Stimulated activated CD8-positive, alpha-beta memory T cell treated with anti-CD3 and anti-CD28 coated beads, Interleukin-7, amount 100 ng/mL, for 1 hour (primary cell): Measurements from ENCODE around the gene KRT72.
A peak's percentile ranks its signal among the peaks of the same experiment; 100 is the strongest.
"Not testable (repeated sequence)": the region's sequence is repeated elsewhere in the genome, so short reads cannot be mapped to it uniquely, and the experiment has no call there.

Experiments used
- DNase-seq, 2 donors: peaks; one replicate each; pipeline ENCODE4 v3.0.0-alpha.2; 2020; ENCODE audit warnings: low read depth in 2 of 2

Gene KRT72

DNA sequence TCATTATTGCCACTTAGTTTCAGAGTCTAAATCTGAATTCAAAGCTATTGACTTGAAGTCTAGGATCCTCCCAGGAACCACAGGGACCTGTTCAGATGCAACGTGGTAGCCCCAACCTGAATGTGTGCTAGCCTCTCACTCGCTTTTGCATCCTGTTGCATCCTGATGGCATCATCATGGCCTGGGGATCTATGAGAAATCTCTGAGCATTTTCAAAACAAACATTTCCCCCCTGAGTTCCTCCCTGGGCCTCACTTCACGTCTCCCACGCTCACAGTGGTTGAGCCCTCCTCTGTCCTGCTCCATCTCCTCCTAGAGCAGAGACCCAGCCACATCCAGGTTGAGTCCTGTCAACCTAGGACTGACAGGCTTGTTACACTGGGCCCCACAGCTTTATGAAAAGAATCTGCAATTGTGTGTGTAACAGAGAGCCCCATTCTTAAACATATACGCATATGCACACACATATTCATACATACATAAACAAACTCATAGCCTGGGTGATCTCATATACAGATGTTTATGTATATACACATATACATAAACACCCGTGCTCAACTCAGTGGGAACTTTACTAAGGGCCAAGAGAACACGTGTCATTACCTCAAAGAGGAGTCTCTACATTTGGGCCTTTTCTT is 5.4 kb upstream of the KRT72 start:
- DNase-seq, result no peak

DNA sequence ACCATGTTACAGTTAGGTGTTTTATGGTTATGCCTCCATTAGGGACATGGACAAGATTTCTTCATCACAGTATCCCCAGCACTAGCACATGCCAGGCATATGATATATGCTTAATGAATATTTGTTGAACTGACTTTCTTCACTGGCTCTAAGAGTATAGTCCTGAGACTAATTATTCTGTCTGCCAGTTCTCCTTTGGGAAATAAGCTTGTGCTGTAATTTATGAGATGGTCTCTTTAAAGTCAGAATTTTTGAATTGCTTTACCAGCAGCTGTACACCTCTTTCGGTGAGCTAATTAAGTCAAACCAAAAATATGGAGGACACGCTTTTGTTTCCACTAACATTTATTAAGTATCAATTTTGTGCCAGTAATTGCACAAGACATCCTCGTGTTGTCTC is 4.8 kb upstream of the KRT72 start:
- no peak for DNase-seq

DNA sequence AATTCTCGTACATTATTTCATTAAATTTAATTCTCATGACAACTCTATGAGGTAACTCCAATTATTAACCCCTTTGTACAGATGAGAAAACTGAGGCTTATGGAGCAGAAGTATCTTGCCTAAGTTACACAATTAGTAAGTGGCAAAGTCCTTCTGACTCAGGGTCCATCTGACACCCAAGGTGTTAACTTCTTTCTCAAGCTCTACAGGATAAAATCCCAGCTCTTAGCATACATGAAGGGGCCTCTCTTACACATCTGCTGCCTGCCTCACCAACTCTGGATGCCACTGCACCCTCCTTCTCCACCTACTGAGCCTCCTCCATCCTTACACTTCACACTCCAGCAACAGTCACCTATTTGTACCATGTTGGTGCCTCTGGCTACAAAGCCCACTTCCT is 4.3 kb upstream of the KRT72 start:
- DNase-seq, result no peak

DNA sequence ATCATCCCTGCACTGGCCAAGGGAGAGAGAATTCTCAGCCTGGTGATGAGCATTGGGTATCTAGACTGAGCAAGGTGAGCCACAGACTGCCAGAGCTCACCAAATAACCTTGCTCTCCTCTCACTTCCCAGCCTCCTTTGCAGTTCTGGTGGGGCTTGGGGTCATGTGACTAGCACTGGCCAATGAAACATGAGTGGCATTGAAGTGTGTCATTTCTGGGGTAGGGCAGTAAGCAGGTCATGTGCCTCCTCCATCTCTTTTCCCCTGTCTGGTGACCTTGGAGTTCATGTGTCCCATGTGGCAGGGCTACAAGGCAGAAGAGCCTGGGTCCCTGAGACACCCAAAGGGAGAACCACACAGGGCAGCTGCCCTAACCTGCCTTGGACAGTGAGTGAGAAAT is 3.6 kb upstream of the KRT72 start:
- DNase-seq, result no peak

DNA sequence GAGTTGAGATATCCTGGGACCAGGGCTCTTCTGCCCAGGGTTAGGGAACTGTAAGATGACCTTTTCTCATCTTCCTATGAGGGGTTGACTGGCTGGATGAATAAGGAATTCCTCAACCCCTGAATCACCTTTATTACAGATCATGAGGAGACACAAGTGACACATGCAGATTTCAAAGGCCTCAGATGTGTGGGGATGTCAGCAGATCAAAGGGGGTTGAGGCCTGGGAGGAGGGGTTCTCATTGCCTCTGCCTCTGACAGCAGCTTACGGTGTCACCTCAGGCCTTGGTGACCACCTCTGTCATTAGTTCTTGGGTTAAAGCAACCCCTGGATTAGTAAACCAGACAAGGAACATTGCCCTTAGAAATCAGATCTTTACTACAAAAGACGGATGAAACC is 2.1 kb upstream of the KRT72 start:
- DNase-seq, result no peak

DNA sequence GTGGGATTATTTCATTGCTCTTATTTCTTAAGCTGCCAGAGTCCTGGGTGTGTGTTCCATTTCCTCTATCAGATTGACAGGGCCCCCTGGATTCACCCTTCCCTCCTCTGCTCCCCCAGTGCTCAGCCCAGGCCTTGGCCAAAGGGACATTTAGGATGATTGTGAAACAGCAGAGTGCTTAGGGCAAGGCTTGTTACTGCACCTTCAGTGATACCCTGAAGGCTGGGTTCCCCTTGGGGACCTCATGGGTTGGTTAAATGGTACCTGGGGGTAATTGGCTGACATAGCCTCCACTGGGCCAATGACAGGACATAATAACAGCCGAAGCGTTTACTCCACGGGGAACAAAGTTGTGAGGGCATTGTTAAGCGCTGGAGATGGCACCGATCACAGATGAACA is 1.3 kb upstream of the KRT72 start:
- DNase-seq, result no peak

DNA sequence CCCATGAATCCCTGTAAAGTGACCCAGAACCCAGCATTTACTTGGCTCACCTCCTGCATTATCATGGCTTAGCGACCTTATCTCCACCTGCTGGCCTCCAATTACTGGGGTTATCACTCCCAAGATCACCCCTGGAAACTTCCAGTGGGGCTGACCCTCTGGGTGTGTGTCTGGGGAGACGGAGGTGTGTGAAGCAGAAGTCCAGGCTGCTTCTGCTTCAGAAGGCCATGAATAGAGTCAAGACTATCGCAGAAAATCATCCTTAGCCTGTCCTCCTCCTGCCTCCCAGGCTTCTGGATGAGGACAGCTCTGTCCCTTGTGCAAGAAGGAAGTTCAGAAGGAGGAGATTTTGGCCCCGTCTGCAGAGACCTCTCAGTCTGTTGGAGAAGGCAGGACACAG is 408 bp upstream of the KRT72 start:
- no peak for DNase-seq

DNA sequence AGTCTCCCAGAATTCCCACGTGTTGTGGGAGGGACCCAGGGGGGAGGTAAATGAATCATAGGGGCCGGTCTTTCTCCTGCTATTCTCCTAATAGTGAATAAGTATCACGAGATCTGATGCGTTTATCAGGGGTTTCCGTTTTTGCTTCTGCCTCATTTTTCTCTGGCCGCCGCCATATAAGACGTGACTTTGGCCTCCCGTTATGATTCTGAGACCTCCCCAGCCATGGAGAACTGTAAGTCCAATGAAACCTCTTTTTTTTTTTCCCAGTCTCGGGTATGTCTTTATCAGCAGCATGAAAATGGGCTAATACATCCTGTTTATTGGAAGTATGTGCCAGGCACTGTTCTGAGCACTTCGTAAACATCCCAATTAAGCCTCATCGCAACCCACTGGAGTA is 788 bp downstream of the KRT72 start:
- DNase-seq, result no peak

DNA sequence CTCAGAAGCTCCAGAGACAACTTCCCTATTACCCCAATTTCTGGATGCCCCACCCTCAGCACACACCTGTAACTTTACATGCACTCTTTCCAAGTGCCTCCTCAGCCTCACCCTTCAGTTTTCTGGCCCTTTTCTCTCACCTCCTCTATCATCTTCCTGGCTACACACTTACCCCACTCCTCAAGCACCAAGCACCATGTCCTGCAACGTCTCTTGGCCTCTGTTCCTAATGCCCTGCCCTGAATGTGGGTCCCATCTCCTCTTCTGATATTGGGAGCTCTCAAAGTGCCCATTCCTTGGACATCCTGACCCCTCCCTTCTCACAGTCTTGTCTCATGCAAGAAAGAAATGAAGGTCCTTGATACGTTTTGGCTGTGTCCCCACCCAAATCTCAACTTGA is 1.2 kb downstream of the KRT72 start:
- no peak for DNase-seq

DNA sequence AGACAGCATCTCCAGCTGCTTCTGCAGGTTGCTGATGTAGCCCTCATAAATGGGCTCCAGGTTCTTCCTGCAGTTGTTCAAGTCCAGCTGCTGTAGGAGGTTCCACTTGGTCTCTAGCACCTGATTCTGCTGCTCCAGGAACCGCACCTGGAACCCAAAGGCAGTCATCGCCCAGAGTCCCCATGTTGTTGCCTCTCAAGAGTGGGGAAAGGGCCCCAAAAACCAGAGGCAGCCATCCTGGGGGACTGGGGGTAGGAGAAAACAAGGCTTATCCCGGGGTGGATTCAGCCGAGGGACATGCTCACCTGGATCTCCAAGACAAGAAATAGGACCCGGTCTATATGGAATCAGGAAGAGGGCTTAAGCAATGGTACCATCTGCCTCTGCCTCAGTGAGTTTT is 2.3 kb downstream of the KRT72 start:
- DNase-seq, result no peak

DNA sequence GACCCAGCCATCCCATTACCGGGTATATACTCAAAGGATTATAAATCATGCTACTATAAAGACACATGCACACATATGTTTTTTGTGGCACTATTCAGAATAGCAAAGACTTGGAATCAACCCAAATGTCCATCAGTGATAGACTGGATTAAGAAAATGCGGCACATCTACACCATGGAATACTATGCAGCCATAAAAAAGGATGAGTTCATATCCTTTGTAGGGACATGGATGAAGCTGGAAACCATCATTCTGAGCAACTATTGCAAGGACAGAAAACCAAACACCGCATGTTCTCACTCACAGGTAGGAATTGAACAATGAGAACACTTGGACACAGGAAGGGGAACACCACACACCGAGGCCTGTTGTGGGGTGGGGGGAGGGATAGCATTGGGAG is 7.0 kb downstream of the KRT72 start:
- DNase-seq, result not testable (repeated sequence)

DNA sequence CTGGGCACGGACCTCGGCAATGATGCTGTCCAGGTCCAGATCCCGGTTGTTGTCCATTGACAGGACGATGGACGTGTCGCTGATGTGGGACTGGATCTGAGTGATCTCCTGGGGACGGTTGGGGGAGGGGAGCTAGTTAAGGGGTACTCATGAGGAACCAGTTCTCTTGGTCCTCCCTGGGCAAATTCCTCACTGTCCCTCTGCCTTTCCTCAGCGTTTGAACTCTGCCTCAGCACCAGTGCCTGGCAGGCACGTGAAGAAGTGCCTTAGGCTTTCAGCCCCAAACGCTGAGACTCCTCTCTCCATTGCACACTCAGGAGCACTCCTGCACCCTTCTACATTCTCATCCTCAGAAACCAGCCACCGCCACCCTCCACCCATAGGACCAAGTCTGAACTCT is 9.7 kb downstream of the KRT72 start:
- DNase-seq, result no peak

DNA sequence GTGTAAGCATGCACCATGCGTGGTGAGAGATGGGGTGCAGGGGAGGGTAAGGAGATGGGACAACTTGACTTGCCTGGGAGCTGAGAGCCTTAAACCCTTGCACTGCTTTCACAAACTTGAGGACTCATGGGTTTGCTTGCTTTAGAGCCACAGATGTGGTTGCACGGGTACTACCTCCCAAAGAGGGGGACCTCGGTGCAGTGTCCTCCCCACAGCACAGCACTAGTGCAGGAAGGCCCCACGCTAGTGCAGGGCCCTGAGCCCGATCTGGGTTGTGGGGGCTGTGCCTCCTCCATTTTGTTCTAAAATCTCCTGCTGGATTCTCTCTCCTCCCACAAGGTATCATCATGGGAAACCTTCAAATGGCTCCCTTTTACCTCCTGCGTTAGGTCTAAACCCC is 11.2 kb downstream of the KRT72 start:
- no peak for DNase-seq

DNA sequence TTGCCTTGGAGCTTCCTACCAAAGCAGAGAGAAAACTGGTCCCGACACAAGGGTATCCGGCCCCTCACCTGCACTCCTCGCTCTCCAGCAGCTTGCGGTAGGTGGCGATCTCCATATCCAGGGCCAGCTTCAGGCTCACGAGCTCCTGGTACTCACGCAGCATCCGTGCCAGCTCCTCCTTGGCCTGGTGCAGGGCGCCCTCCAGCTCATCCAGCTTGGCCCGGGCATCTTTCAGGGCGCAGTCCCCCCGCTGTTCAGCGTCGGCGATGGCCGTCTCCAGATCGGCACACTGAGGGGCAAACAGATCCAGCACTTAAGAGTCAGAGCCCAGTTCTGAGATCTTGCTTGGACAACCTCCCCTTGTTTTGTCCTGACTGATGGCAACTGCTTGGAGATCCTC is 13.7 kb downstream of the KRT72 start:
- no peak for DNase-seq

DNA sequence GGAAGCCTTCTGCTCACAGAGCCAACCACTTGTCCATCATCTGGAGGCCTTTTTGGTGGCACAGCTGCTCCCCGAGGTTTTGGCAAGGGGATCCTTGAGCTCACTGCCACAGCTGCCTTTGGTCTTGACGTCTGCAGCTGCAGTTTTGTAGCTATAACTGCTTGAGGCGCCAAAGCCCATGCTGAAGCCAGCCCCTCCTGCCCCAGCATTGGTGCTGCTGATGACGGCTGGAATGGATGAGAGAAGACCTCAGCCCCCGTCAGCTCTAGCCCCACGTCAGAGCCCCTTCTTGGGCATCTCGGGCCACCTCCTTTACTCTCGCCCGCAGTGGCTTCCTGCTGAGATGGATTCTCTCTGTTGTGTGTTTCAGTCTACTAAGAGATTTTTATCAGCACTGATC is 15.3 kb downstream of the KRT72 start:
- peak; percentile 24 to 36 for DNase-seq

DNA sequence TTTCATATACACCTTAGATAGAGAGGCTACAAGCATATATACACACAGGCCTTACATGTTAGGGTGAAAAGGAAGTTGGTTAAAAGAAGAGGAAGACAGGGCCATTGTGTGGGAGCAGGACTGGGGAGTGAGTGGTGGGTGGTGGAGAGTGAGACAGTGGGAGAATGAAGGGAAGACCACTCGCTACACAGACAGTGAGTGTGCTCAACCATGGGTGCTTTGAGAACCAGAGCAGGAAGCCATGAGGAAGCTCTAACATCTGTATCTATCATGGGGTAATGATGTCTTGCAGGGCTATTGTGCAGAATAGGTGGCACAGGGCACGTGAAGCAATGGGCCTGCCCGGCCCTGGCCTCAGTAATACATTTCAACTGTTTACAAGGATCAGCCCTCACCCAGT is 16.2 kb downstream of the KRT72 start:
- DNase-seq, result no peak

DNA sequence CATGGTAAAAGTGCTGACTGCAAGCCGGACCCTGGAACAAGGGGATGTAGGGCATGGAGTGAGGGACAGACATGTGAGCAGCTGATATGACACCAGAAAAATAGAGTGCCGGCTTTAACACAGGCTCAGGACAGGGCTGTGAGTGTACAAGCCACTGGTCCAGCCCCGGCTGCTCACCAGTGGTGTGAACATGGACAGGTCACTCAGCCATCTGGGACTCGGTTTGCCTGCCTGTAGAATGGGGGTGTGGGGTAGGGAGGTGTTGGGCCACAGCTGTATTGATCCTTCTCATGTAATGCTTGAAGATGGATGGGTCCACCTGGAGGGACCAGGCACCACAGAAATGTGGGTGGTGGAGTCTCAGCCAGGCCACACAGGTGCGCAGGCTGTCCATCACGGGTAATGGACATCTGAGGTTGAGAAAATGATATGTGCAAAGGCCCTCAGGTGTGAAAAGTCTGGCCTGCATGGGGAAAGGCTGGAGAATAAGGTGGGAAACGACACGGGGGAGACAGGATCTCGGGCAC is 17.0 kb downstream of the KRT72 start:
- DNase-seq, result no peak

DNA sequence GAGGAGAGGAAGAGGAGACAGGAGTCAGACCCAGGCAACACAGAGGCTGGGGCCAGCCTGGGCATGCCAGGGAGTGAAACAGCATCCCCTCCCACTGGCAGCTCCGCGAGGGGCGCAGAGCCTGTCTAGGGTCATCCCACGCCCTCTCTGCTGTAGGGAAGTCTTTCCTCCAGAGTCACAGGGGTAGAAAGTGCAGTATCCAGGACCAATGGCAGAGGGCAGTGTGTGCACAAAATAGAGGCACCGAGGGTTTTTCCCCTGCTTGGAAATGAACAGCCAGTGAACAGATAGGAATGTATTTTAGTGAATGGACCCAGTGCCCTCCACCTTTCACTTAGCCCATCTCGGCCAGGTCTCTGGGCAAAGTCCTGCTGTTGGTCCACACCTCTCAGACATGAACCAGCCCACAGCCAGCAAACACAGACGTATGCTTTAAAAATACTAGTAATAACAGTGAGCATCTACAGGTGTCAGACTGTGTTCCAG is 18.2 kb downstream of the KRT72 start:
- peak in 1 of 2 donors; percentile 28 for DNase-seq

DNA sequence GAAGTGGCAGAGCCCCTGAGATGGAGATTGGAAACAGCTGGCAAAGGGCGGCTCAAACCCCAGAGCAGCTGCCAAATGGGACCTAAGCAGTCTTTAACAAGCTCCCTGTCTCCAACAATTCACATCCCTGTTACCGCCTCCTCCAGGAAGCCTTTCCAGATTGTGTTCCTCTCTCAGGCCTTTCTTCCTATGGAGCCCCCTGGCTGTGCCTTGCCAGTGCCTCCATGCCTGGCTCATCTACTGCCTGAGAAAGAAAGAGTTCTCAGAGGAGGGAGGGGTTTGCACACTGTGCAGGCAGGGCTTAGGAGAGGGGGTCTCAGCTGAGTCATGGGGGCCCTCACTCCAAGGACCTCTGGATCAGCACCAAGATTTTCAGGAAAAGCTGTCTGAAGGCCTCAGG is 18.8 kb downstream of the KRT72 start:
- DNase-seq, result no peak

DNA sequence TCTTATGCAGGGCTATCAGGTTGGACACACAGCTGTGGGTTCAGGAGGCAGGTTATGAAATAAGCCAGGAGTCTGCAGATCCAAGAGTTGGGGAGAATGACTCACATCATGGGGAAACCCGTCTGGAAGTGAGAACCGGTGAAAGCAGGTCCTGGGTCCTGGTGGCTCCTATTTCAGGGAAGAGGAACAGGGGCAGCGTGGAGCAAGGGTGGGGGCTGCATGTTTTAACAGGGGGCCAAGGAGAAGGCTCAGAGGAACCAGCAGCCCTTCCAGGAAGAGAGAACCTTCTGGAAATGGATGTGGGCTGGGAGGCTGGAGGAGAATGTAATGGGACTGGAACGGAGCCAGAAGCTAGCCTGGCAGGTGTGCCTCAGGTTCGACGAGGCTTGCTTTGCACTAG is 19.8 kb downstream of the KRT72 start:
- no peak for DNase-seq

DNA sequence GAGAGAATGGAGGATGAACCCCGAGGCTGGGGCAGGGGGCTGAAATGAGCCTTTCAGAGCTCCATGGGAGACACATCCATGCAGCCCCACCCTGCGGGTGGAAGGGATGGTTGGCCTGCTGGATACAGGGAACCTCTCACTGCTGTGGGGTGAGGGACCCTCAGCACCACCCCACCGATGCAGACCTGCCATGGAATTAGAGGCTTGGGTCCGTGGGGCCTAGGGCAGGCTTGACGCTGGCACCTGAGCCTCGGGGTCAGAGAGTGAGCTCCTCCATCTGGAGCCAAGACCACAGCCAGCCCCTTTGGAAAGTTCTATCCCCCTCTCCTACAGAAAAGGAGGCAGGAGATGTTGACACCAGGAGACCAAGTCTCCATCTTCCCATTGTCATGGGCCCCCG is 20.2 kb downstream of the KRT72 start:
- DNase-seq, result no peak

DNA sequence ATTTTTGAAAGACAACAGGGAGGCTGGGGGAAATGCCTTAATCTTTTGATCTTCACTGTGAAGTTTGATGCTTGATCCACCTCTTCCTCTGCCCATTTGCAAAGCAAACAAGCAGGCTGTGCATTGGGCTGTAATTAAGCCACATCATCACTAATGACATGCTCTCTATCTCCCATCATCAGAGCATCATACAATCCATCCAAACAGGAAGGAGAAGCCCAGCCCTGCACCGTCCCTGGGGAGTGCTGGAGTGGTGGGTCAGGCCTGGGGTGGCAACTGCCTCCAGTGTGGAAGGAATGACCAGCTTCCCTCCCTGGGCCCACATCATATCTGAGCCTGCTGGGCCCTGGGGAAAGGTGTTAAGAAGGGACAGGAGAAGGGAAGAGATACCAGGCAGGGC is 20.8 kb downstream of the KRT72 start:
- DNase-seq, result no peak

DNA sequence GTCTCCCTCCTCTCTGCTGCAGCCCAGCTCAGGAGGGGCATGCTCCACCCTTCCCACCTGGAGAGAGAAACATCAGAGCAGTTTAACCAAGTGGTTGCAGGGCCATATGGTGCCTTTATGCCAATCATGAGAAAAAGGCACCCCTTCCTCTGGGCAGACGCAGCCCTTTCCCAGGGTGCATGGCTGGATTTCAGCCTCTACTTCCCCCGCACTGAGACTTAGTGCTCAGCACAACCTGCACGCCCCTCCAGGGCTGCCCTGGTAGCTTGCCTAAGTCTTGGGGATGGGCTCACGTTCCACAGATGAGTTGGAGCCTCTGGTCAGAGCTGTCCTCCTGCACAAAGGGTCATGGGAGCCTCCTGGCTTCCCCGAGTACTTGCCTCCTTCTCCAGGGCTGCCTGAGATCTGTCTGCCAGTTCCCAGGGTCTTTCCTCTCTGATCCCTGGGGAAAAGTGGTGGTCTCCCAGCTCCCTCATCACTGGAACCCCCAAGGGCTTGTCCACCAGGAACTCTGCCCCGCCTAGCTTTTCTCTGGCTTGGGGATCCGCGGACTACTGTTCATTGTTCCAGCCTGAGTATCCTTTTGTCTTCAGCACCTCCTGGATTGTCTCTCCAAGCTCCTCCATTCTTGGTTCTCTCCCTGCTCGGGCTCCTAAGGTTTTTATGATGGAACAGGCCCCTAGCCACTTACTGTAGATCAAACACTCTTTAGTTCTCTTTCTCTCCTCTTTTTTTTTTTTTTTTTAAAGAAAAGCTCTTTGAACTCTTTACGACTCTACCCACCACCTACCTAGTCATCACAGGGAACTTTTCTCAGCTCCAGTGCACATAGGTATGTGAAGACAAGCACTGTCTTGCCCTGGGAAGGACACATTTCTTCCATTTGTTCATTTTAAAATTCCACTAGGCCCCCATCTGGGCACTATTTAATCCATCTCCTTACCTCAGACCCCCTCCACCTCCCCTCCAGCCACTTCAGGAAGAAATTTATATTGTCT is 21.5 kb downstream of the KRT72 start:
- DNase-seq, result no peak
